HK-2 (cell line): ENCODE data around the gene VIL1.

ENCODE experiments used
- DNase-seq: peaks from one replicate; pipeline ENCODE4 v3.0.0-alpha.2; 2018; ENCODE audit not compliant: unreplicated experiment

The VIL1 gene

DNA sequence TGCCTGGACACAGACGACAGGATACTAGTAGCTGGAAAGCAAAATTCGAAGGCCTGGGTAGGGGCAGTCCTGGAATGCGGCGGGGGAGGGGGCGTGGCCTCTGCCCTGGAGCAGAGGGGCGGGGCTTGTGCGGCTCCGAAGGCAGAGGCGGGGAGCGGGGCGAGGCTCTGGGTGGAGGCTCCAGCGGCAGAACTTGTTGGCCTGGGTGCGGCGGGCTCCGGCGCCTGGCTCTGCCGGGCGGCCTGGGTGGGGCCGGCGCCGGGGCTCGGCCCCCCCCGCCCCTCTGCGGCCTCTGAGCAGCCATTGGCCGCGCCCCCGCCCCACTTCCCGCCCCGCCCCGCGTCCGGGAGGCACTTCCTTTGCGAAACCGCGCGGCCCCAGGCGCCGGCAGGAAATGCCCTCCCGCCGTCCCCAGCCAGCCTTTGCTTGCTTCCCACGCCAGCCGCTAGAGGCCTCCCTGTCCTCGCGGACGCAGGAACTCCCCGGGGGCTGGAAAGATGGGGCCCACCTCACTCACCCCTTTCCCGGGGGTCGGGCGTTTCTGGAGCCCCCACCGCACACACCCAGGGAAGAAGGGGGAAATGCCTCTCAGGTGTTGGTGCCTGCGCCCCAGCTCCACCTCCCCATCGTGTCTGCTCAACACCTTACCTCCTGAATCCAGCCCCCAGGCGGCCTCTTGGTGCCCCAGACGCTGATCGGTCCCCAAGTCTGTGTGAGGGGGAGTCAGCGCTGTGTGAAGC is 12.5 kb upstream of the VIL1 start:
- DNase-seq: peak; percentile 98

- DNase-seq: no peak
Measured at GRCh38 chr2:218406949-218407618, 11.8 kb upstream of the VIL1 start.

DNA sequence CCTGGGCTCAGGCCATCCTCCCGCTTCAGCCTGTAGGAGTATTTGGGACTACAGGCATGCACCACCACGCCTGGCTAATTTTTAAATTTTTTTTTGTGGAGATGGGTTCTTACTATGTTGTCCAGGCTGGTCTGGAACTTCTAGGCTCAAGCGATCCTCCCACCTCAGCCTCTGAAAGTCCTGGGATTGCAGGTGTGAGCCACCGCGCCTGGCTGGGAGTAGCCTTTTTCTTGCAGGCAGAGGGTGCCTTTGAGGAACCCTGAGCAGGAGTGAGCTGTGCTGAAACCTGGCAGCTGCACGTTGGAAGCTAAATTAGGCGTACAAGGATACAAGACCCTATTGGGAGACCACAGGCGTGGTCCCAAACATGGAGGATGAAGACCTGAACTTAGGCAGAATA is 11.2 kb upstream of the VIL1 start:
- no peak for DNase-seq

DNA sequence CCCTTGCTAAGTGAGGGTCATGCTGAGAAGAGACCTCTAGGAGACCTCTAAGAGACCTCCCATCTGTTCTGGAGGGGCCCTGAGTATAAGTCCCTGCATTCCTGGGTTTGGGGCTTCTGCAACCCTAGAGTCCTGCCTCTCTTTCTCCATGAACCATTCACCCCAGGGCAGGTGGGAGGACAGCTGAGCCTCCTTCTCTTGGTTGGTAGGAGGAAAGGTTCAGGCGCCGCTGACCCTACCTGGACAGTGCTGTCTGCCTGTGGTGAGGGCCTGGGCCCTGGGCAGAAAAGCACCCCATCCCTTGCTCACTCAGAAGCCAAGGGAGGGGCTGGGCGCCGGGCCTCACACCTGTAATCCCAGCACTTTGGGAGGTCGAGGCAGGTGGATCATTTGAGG is 604 bp upstream of the VIL1 start:
- no peak for DNase-seq

DNA sequence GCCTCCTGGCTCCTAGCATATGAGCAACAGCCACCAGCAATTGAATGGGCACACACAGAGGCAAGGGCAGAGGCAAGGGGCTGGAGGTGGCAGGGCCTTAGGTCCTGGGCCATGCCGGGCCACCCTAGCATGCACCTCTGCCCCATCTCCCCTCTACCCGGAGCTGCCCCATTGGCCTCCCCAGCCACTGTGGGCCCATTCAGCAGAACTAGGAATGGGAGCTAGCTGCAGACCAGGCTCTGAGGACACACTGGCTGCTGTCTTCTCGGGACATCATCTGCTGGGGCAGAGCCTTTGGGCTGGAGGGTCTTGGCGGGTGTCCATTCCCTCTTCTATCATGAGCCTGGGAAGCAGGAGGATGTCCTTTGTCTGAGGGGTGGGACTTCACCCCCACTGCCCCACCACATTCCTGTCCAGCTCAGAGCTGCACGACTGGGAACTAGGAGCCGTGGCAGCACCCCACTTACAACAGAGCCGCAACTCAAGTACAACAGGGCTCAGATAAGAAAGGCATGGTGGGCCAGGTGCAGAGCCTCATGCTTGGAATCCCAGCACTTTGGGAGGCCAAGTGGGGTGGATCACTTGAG is 800 bp downstream of the VIL1 start:
- no peak for DNase-seq

GRCh38 chr2:218421027-218421426 is 2.1 kb downstream of the VIL1 start:
- DNase-seq: no peak

GRCh38 chr2:218422403-218423086 is 3.6 kb downstream of the VIL1 start:
- DNase-seq: no peak

- DNase-seq: no peak
Measured at GRCh38 chr2:218423584-218423983, 4.7 kb downstream of the VIL1 start.

- no peak for DNase-seq
Measured at GRCh38 chr2:218425531-218425930, 6.6 kb downstream of the VIL1 start.

DNA sequence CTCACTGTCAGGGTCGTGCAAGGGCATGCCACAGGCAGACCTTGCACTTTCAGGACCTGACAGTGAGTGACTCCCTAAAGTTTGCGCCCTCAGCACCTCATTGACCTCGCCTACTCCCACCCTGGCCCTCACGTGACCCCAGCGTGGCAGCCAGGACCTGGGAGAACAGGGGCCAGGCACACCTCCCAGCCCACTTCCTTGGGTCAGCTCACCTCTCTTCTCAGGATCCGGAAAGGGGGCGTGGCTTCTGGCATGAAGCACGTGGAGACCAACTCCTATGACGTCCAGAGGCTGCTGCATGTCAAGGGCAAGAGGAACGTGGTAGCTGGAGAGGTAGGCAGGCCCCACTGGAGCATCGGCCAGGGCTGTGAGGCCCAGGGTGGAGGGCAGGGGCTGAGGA is 8.8 kb downstream of the VIL1 start:
- no peak for DNase-seq

GRCh38 chr2:218428846-218429558 is 10.1 kb downstream of the VIL1 start:
- DNase-seq: no peak

GRCh38 chr2:218429911-218430692 is 11.2 kb downstream of the VIL1 start:
- DNase-seq: no peak

DNA sequence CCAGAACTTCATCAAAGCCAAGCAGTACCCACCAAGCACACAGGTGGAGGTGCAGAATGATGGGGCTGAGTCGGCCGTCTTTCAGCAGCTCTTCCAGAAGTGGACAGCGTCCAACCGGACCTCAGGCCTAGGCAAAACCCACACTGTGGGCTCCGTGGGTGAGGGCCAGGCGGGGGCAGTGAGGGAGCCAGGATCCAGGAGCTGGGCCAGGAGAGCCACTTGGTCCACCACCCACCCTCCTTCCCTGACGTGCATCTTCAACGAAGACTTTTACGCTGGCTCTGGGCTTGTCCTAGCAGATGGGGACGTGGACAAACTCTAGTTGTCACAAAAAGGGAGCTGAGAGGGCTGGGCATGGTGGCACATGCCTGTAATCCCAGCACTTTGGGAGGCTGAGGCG is 11.8 kb downstream of the VIL1 start:
- DNase-seq: no peak

GRCh38 chr2:218431878-218432277 is 13.0 kb downstream of the VIL1 start:
- DNase-seq: no peak

GRCh38 chr2:218432676-218433365 is 13.9 kb downstream of the VIL1 start:
- DNase-seq: no peak

GRCh38 chr2:218434456-218434855 is 15.5 kb downstream of the VIL1 start:
- no peak for DNase-seq

DNA sequence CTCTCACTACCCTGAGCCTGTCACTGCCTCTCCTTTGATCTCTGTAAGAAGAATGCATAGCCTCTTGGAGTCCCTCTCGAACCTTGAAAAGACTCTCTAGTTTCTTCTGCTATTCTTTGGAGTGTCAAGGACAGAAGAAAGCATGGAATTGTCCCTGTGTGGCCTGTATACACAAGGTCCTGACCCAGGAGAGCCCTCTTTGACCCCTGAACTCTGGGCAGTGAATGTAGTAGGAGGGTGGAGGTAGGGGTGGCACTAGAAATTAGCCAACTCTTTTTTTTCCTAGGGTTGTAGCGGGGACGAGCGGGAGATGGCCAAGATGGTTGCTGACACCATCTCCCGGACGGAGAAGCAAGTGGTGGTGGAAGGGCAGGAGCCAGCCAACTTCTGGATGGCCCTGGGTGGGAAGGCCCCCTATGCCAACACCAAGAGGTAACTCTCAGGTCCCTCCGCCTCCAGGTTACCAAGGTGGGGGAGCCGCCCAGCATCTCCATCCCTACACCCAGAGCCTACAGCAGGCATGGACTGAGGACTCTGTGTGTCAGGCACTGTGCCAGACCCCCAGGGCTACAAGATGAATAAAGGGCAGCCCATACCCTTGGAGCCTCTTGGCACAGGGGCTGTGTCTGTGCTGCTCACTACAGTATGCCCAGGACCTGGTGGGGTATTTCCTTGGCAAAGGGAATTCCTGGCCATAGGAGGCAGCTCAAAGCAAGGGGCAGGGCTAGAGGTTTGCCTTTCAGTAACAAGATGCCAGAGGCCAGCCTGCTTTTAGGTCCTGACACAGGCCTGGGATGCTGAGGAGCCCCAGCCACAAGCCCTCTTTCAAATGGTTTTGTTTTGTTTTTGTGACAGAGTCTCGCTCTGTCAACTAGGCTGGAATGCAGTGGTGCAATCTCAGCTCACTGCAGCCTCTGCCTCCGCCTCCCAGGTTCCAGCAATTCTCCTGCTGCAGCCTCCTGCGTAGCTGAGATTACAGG is 16.4 kb downstream of the VIL1 start:
- DNase-seq: no peak

GRCh38 chr2:218436992-218437391 is 18.1 kb downstream of the VIL1 start:
- DNase-seq: no peak

DNA sequence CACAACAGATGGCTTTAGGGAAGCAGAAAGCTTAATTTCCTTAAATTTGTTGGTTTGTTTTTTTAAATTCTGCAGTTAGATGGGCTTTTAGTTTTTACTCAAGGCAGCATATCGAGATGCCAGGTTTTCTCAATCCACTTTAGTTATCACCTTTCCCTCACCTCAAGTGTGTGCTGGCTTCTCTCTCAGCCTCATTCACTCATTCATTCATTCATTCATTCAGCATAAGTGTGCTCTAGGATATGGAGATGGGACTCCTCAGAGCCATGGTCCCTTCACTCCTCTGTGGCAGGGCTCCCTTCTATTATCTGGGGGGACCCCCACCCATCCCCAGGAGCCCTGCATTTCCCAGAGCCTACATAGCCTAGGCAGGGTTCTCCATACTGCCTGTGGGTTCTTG is 19.0 kb downstream of the VIL1 start:
- no peak for DNase-seq
